Activated T-cell treated with anti-CD3 and anti-CD28 coated beads, Interleukin-2, amount 50 U/mL, for 4 hours (primary cell): ENCODE data around the gene TREML4. TPM values are rescaled to one million over a fixed set of nuclear protein-coding genes. Genes with fewer than 3 reads are reported as not detected.
"Not testable (repeated sequence)": the region's sequence is repeated elsewhere in the genome, so short reads cannot be mapped to it uniquely, and the experiment has no call there.

Experiments
- ATAC-seq, 2 donors: fragments of 200-7000 bp; cut with Tn5 transposase; one replicate each; pipeline ENCODE4 v1.10.0; 2021
- DNase-seq: peaks from one replicate; pipeline ENCODE4 v3.0.0-alpha.2; 2020
- H3K27me3 Mint-ChIP-seq: one replicate; pipeline ENCODE4 v1.8.0; 2021; ENCODE audit warnings: low read depth, mixed read lengths
- H3K36me3 Mint-ChIP-seq: one replicate; pipeline ENCODE4 v1.8.0; 2022; ENCODE audit warnings: mixed read lengths; ENCODE audit not compliant: insufficient read depth
- H3K4me1 Mint-ChIP-seq: one replicate; pipeline ENCODE4 v1.8.0; 2021; ENCODE audit warnings: low read depth, mixed read lengths
- H3K4me3 Mint-ChIP-seq: one replicate; pipeline ENCODE4 v1.8.0; 2021; ENCODE audit warnings: mild to moderate bottlenecking, moderate library complexity, mixed read lengths
- H3K9me3 Mint-ChIP-seq: one replicate; pipeline ENCODE4 v1.8.0; 2021; ENCODE audit warnings: mixed read lengths
- total RNA-seq, 3 donors: library from RNA; stranded (reverse); gene quantifications; one replicate each; pipeline ENCODE4 v1.2.1, GENCODE V29; 2021

Gene TREML4
- not detected for total RNA-seq

- Mint-ChIP-seq H3K4me3 (no peak within 1 kb of the TSS), H3K27me3 (peaks cover 5% of the 10 kb centered on the region), H3K9me3 (no peaks in the 10 kb centered on the region), H3K36me3 (no peaks in the 10 kb centered on the region), H3K4me1 (no peaks in the 10 kb centered on the region)
- no peak for ATAC-seq
- DNase-seq, result no peak
These were observed at the start of gene TREML4 for GRCh38 chr6:41228096-41228495. TREML4 (plus strand) TSS chr6:41228349; CDS start chr6:41228428, 79 bp downstream.

- ATAC-seq (no peak), DNase-seq (no peak)
- Mint-ChIP-seq H3K36me3 (no peaks in the 10 kb centered on the region), H3K27me3 (peaks cover 11% of the 10 kb centered on the region), H3K4me3 (no peak overlapping the region), H3K9me3 (no peaks in the 10 kb centered on the region), H3K4me1 (peaks cover 15% of the 10 kb centered on the region)
These were observed 49.0 kb upstream of the TREML4 start for GRCh38 chr6:41179163-41179562.

- Mint-ChIP-seq H3K9me3 (no peaks in the 10 kb centered on the region), H3K27me3 (peaks cover 7% of the 10 kb centered on the region), H3K36me3 (no peaks in the 10 kb centered on the region), H3K4me1 (peaks cover 24% of the 10 kb centered on the region), H3K4me3 (no peak overlapping the region)
- ATAC-seq (no peak), DNase-seq (no peak)
These were observed 46.6 kb upstream of the TREML4 start for GRCh38 chr6:41181566-41181965.

- Mint-ChIP-seq H3K4me3 (no peak overlapping the region), H3K9me3 (no peaks in the 10 kb centered on the region), H3K36me3 (no peaks in the 10 kb centered on the region), H3K4me1 (peaks cover 32% of the 10 kb centered on the region), H3K27me3 (peaks cover 3% of the 10 kb centered on the region)
- peak; percentile 92 to 95 for ATAC-seq
- DNase-seq, result peak; percentile 27
These were observed 45.8 kb upstream of the TREML4 start for GRCh38 chr6:41182069-41183034.

GRCh38 chr6:41184761-41185160, 43.4 kb upstream of the TREML4 start:
- Mint-ChIP-seq H3K36me3 (no peaks in the 10 kb centered on the region), H3K4me3 (no peak overlapping the region), H3K9me3 (no peaks in the 10 kb centered on the region), H3K27me3 (no peaks in the 10 kb centered on the region), H3K4me1 (peaks cover 49% of the 10 kb centered on the region)
- no peak for ATAC-seq
- DNase-seq, result no peak

- no peaks in the 10 kb centered on the region for H3K9me3 Mint-ChIP-seq
- ATAC-seq, result no peak
- H3K36me3 Mint-ChIP-seq, result no peaks in the 10 kb centered on the region
- no peaks in the 10 kb centered on the region for H3K27me3 Mint-ChIP-seq
- peaks cover 49% of the 10 kb centered on the region for H3K4me1 Mint-ChIP-seq
- H3K4me3 Mint-ChIP-seq, result no peak overlapping the region
- DNase-seq, result no peak
These were observed 42.1 kb upstream of the TREML4 start for GRCh38 chr6:41186031-41186562.

GRCh38 chr6:41187924-41188886, 39.9 kb upstream of the TREML4 start:
- ATAC-seq, result no peak

GRCh38 chr6:41189046-41189445, 39.1 kb upstream of the TREML4 start:
- not testable (repeated sequence) for DNase-seq, H3K36me3 Mint-ChIP-seq, H3K27me3 Mint-ChIP-seq, H3K4me3 Mint-ChIP-seq, H3K9me3 Mint-ChIP-seq, ATAC-seq
- peaks cover 48% of the 10 kb centered on the region for H3K4me1 Mint-ChIP-seq

More at GRCh38 chr6:41187924-41188886, 39.9 kb upstream of the TREML4 start:
- DNase-seq, result no peak
- Mint-ChIP-seq H3K4me3 (no peak overlapping the region), H3K27me3 (no peaks in the 10 kb centered on the region), H3K36me3 (no peaks in the 10 kb centered on the region), H3K4me1 (peaks cover 44% of the 10 kb centered on the region), H3K9me3 (no peaks in the 10 kb centered on the region)

GRCh38 chr6:41189967-41190366, 38.2 kb upstream of the TREML4 start:
- Mint-ChIP-seq H3K4me3 (no peak overlapping the region), H3K27me3 (no peaks in the 10 kb centered on the region), H3K36me3 (peaks cover 2% of the 10 kb centered on the region), H3K9me3 (no peaks in the 10 kb centered on the region), H3K4me1 (peaks cover 56% of the 10 kb centered on the region)
- DNase-seq, result no peak
- ATAC-seq, result no peak

GRCh38 chr6:41190791-41191190, 37.4 kb upstream of the TREML4 start:
- DNase-seq (no peak), ATAC-seq (no peak)
- Mint-ChIP-seq H3K9me3 (no peaks in the 10 kb centered on the region), H3K4me3 (no peak overlapping the region), H3K36me3 (peaks cover 2% of the 10 kb centered on the region), H3K27me3 (no peaks in the 10 kb centered on the region), H3K4me1 (peaks cover 58% of the 10 kb centered on the region)

GRCh38 chr6:41191569-41191968, 36.6 kb upstream of the TREML4 start:
- H3K27me3 Mint-ChIP-seq, result no peaks in the 10 kb centered on the region
- peak; percentile 73 to 74 for ATAC-seq
- H3K9me3 Mint-ChIP-seq, result no peaks in the 10 kb centered on the region
- H3K4me3 Mint-ChIP-seq, result no peak overlapping the region
- H3K36me3 Mint-ChIP-seq, result peaks cover 3% of the 10 kb centered on the region
- H3K4me1 Mint-ChIP-seq, result peaks cover 59% of the 10 kb centered on the region
- DNase-seq, result peak; percentile 31

- DNase-seq (no peak), ATAC-seq (no peak)
- H3K36me3 Mint-ChIP-seq, result peaks cover 10% of the 10 kb centered on the region
- peaks cover 58% of the 10 kb centered on the region for H3K4me1 Mint-ChIP-seq
- no peaks in the 10 kb centered on the region for H3K27me3 Mint-ChIP-seq
- no peaks in the 10 kb centered on the region for H3K9me3 Mint-ChIP-seq
- no peak overlapping the region for H3K4me3 Mint-ChIP-seq
These were observed 34.9 kb upstream of the TREML4 start for GRCh38 chr6:41193171-41193734.

- H3K4me1 Mint-ChIP-seq, result peaks cover 58% of the 10 kb centered on the region
These were observed 34.3 kb upstream of the TREML4 start for GRCh38 chr6:41193884-41194283.

GRCh38 chr6:41194386-41194785, 33.8 kb upstream of the TREML4 start:
- ATAC-seq (no peak), DNase-seq (no peak)
- no peaks in the 10 kb centered on the region for H3K9me3 Mint-ChIP-seq
- H3K4me3 Mint-ChIP-seq, result no peak overlapping the region
- H3K27me3 Mint-ChIP-seq, result no peaks in the 10 kb centered on the region
- H3K4me1 Mint-ChIP-seq, result peaks cover 60% of the 10 kb centered on the region
- peaks cover 10% of the 10 kb centered on the region for H3K36me3 Mint-ChIP-seq

More at GRCh38 chr6:41193884-41194283, 34.3 kb upstream of the TREML4 start:
- H3K9me3 Mint-ChIP-seq, result no peaks in the 10 kb centered on the region
- no peak for DNase-seq
- no peak for ATAC-seq
- no peak overlapping the region for H3K4me3 Mint-ChIP-seq
- H3K27me3 Mint-ChIP-seq, result no peaks in the 10 kb centered on the region
- peaks cover 10% of the 10 kb centered on the region for H3K36me3 Mint-ChIP-seq
